GM20000 (cell line): ENCODE data around the gene PLPP7.

Source experiments
- DNase-seq: peaks from one replicate; pipeline ENCODE4 v3.0.0; 2012; ENCODE audit warnings: low spot score
- TF ChIP-seq, protein P1 (sequence below): IDR thresholded peaks from 2 replicates; pipeline ENCODE4 v1.5.1; 2012; ENCODE audit warnings: mild to moderate bottlenecking, control low read depth; ENCODE audit errors: extremely low read depth, missing control alignments

Gene PLPP7

GRCh38 chr9:131303381-131304321 lies 14.1 kb downstream of the PLPP7 start:
- TF ChIP-seq, protein P1, sequence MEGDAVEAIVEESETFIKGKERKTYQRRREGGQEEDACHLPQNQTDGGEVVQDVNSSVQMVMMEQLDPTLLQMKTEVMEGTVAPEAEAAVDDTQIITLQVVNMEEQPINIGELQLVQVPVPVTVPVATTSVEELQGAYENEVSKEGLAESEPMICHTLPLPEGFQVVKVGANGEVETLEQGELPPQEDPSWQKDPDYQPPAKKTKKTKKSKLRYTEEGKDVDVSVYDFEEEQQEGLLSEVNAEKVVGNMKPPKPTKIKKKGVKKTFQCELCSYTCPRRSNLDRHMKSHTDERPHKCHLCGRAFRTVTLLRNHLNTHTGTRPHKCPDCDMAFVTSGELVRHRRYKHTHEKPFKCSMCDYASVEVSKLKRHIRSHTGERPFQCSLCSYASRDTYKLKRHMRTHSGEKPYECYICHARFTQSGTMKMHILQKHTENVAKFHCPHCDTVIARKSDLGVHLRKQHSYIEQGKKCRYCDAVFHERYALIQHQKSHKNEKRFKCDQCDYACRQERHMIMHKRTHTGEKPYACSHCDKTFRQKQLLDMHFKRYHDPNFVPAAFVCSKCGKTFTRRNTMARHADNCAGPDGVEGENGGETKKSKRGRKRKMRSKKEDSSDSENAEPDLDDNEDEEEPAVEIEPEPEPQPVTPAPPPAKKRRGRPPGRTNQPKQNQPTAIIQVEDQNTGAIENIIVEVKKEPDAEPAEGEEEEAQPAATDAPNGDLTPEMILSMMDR = no peak
- DNase-seq = no peak

DNA sequence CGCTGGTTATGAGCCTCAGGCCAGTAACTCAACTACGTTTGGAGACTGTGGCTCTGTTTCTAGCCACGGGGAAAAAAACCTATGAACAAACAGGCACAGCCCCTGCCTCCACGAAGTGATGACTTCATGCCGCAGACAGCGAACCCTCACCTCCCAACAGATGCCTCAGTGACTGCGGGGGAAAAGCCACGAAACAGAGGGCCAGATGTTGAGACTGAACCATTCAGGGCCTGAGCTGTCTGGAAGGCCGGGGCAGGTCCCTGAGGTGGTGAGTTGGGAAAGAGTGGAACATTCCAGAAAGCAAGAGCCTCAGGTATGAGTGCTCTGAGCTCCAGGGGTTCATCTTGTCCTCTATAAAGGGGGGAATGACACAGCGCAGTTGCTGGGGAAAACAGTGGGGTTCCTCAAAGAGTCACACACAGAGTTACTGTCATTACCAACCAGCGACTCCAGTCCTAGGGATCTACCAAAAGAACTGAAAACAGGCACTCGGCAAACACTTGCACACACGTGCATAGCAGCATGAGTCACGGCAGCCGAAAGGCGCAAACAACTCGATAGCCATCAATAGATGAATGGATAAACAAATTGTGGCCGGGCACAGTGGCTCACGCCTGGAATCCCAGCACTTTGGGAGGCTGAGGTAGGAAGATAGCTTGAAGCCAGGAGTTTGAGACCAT lies 15.3 kb downstream of the PLPP7 start:
- TF ChIP-seq, protein P1 = no peak
- no peak for DNase-seq

DNA sequence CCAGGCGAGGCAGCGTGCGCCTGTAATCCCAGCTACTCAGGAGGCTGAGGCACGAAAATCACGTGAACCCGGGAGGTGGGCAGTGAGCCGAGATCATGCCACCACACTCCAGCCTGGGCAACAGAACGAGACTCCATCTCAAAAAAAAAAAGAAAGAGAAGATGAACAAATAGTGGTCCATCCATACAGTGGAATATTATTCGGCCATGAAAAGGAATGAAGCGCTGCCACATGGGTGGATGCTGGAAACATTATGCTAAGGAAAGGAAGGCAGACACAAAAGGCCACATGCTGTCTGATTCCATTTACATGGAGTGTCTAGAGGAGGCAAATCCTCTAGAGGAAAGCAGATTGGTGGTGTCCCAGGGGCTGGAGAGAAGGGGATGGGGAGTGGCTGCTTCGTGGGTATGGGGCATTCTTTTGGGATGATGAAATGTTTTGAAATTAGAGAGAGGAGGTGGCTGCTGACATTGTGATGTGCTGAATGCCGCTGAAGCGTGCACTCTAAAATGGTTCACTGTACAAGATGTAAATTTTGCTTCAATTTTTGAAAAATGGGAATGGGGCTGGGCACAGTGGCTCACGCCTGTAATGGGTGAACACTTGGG lies 17.0 kb downstream of the PLPP7 start:
- DNase-seq = no peak
- TF ChIP-seq, protein P1 = no peak

- DNase-seq = no peak
- TF ChIP-seq, protein P1 = no peak
Measured at GRCh38 chr9:131307974-131308373, 18.5 kb downstream of the PLPP7 start.

GRCh38 chr9:131308452-131308851 lies 18.9 kb downstream of the PLPP7 start:
- TF ChIP-seq, protein P1 = no peak

DNA sequence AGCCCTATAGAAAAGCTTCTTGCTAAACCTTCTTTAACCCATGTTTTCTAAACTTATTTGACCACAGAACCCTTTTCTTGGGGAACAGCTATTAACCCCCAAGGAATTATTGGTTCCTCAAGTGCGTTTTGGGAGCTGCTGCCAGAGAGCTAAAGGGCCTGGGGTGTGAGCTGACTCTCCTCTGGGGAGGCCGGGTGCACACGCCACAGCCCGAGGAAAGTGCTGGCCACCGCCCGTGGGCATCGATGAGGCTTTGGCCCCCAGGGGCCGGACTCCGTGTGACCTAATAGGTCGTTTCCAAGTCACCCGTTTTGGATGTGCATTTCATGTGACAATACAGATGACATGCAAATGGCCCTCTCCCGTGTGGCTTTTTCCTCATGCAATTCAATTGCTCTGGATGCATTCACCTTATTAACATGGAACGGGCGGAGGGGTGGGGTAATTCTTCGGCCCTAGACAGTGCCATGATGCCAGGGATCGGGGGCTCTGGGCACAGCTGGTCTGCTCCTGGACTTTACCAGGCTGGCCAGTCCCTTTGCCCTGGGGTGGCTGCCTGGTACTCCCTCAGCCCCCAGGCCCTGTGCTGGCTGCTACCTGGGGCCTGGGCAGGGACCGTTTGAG lies 19.5 kb downstream of the PLPP7 start:
- no peak for DNase-seq
- TF ChIP-seq, protein P1 = no peak

More at GRCh38 chr9:131308452-131308851, 18.9 kb downstream of the PLPP7 start:
- no peak for DNase-seq
